ENCODE data around the gene VAV3. TPM values are rescaled to one million over a fixed set of nuclear protein-coding genes. Genes with fewer than 3 reads are reported as not detected.
A peak's percentile ranks its signal among the peaks of the same experiment; 100 is the strongest.

VAV3 gene
- total and polyA plus RNA-seq, 2 experiments from 2014 or later: under 0.01 to 0.24 TPM

GRCh38 chr1:107940017-107940577 lies 24.9 kb downstream of the VAV3 start:
- in situ Hi-C loops (cut with MboI): no loop called here
- DNase-seq: no peak
- no peak overlapping the region for H3K9ac ChIP-seq
- WGBS, 2 experiments (ENCODE audit: low coverage in 1 of 2, low lambda C conversion rate in 2 of 2, missing lambda C conversion rate in 2 of 2): 74 to 75% methylated on average over 5 of the region's 5 CpGs
- H3K36me3 ChIP-seq (ENCODE audit: low read depth): no peaks in the 10 kb centered on the region
- peaks cover 26% of the 10 kb centered on the region for H3K4me1 ChIP-seq (ENCODE audit: insufficient read depth)
- no peak overlapping the region for H3K27ac ChIP-seq
- no peaks in the 10 kb centered on the region for H4K20me1 ChIP-seq (ENCODE audit: insufficient read depth)
- H3K4me2 ChIP-seq (ENCODE audit: unreplicated experiment): no peak overlapping the region
- H3K9me2 ChIP-seq (ENCODE audit: insufficient read depth): no peaks in the 10 kb centered on the region
- H2AFZ ChIP-seq: no peak overlapping the region
- TF ChIP-seq EZH2 (IDR thresholded peaks at IDR 0.05; ENCODE audit: insufficient read depth, poor library complexity, severe bottlenecking): no peak
- no peak for TF ChIP-seq EZH2phosphoT487 (IDR thresholded peaks at IDR 0.05; ENCODE audit: insufficient read depth, low read depth)
- H3K27me3 ChIP-seq (replicated peaks; ENCODE audit: insufficient read depth): no peaks in the 10 kb centered on the region
- H3K9me3 ChIP-seq (ENCODE audit: low read depth): no peaks in the 10 kb centered on the region
- H3F3A ChIP-seq (ENCODE audit: insufficient read depth): peaks cover 22% of the 10 kb centered on the region
- no peaks in the 10 kb centered on the region for H3K79me2 ChIP-seq (ENCODE audit: insufficient read depth)
- H3K4me3 ChIP-seq: no peak overlapping the region

GRCh38 chr1:107939256-107939655 lies 25.7 kb downstream of the VAV3 start:
- DNase-seq: no peak
- WGBS, 2 experiments (ENCODE audit: low coverage in 1 of 2, low lambda C conversion rate in 2 of 2, missing lambda C conversion rate in 2 of 2): 98% methylated on average over 3 of the region's 3 CpGs
- H3F3A ChIP-seq (ENCODE audit: insufficient read depth): peaks cover 30% of the 10 kb centered on the region
- no peak overlapping the region for H3K4me3 ChIP-seq
- H3K9ac ChIP-seq: no peak overlapping the region
- no peaks in the 10 kb centered on the region for H3K9me2 ChIP-seq (ENCODE audit: insufficient read depth)
- H3K9me3 ChIP-seq (ENCODE audit: low read depth): no peaks in the 10 kb centered on the region
- H2AFZ ChIP-seq: no peak overlapping the region
- H3K4me2 ChIP-seq (ENCODE audit: unreplicated experiment): no peak overlapping the region
- no peaks in the 10 kb centered on the region for H4K20me1 ChIP-seq (ENCODE audit: insufficient read depth)
- in situ Hi-C loops (cut with MboI): no loop called here
- H3K4me1 ChIP-seq (ENCODE audit: insufficient read depth): peaks cover 34% of the 10 kb centered on the region
- no peaks in the 10 kb centered on the region for H3K36me3 ChIP-seq (ENCODE audit: low read depth)
- no peaks in the 10 kb centered on the region for H3K27me3 ChIP-seq (replicated peaks; ENCODE audit: insufficient read depth)
- no peaks in the 10 kb centered on the region for H3K79me2 ChIP-seq (ENCODE audit: insufficient read depth)
- TF ChIP-seq EZH2phosphoT487 (IDR thresholded peaks at IDR 0.05; ENCODE audit: insufficient read depth, low read depth): no peak
- no peak for TF ChIP-seq EZH2 (IDR thresholded peaks at IDR 0.05; ENCODE audit: insufficient read depth, poor library complexity, severe bottlenecking)
- H3K27ac ChIP-seq: no peak overlapping the region

DNA sequence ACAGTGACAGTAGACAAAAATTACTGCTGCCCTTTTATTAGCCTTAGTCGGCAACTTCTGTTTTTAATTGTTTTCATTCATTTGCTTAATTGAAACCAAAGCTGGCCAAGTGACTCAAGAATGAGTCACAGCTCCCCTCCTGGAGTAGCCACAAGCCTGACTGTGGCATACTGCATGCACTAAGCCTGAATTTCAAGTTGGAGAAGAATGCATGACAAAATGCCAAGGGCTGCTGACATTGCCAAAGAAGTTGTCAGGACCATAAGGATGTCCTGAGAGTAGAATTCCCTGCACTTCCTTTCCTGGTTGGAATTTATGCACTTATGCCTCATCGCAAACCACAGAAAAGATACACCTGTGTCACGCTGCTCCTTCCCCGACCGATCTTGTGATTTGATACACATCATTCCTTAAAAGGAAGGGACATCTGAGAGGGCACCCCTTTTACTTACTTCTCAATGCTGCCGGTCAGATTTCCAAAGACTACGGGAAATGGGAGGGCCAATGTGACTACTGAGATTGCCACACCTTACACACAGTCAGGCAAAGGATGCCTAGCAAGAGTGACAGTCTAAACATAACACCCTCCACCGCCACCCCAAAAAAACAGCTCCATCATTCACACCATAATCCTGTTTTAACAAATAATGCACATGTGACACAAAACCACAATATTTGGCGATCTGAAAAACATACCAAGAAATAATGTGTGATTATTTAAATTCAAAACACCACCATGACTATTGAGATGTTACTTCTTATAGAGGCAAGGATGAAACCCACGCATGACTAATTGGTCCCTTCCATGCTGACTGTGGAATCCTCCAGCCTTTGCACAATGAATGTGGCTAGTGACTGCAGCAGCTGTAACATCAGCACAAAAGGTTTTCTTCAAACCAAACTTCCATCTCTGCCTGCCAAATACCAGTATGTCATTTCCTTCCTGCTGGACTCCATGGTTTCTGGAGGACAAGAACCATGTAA lies 28.2 kb downstream of the VAV3 start:
- no peak overlapping the region for H2AFZ ChIP-seq
- no peak overlapping the region for H3K9ac ChIP-seq
- no peaks in the 10 kb centered on the region for H3K9me3 ChIP-seq (ENCODE audit: low read depth)
- 11 to 13% methylated on average over 10 of the region's 10 CpGs for WGBS, 2 experiments (ENCODE audit: low coverage in 1 of 2, low lambda C conversion rate in 2 of 2, missing lambda C conversion rate in 2 of 2)
- H3F3A ChIP-seq (ENCODE audit: insufficient read depth): peaks cover 32% of the 10 kb centered on the region
- no peaks in the 10 kb centered on the region for H3K79me2 ChIP-seq (ENCODE audit: insufficient read depth)
- H3K27me3 ChIP-seq (replicated peaks; ENCODE audit: insufficient read depth): no peaks in the 10 kb centered on the region
- peak overlapping the region; percentile 31 for H3K4me3 ChIP-seq
- no peaks in the 10 kb centered on the region for H3K9me2 ChIP-seq (ENCODE audit: insufficient read depth)
- peak overlapping the region; percentile 48 for H3K4me2 ChIP-seq (ENCODE audit: unreplicated experiment)
- in situ Hi-C loops (cut with MboI): no loop called here
- H3K4me1 ChIP-seq (ENCODE audit: insufficient read depth): peaks cover 37% of the 10 kb centered on the region
- TF ChIP-seq EZH2phosphoT487 (IDR thresholded peaks at IDR 0.05; ENCODE audit: insufficient read depth, low read depth) (no peak), EZH2 (IDR thresholded peaks at IDR 0.05; ENCODE audit: insufficient read depth, poor library complexity, severe bottlenecking) (no peak)
- H3K27ac ChIP-seq: peak overlapping the region; percentile 58
- no peaks in the 10 kb centered on the region for H3K36me3 ChIP-seq (ENCODE audit: low read depth)
- peak; percentile 96 for DNase-seq
- H4K20me1 ChIP-seq (ENCODE audit: insufficient read depth): no peaks in the 10 kb centered on the region

- Histone ChIP-seq H3K9me2 (ENCODE audit: insufficient read depth) (no peaks in the 10 kb centered on the region), H3K27me3 (replicated peaks; ENCODE audit: insufficient read depth) (no peaks in the 10 kb centered on the region), H3K4me1 (ENCODE audit: insufficient read depth) (peaks cover 37% of the 10 kb centered on the region), H4K20me1 (ENCODE audit: insufficient read depth) (no peaks in the 10 kb centered on the region), H3F3A (ENCODE audit: insufficient read depth) (peaks cover 32% of the 10 kb centered on the region), H2AFZ (no peak overlapping the region), H3K9ac (no peak overlapping the region), H3K36me3 (ENCODE audit: low read depth) (no peaks in the 10 kb centered on the region), H3K4me2 (ENCODE audit: unreplicated experiment) (peak overlapping the region; percentile 29), H3K79me2 (ENCODE audit: insufficient read depth) (no peaks in the 10 kb centered on the region), H3K4me3 (no peak overlapping the region), H3K27ac (no peak overlapping the region), H3K9me3 (ENCODE audit: low read depth) (no peaks in the 10 kb centered on the region)
- TF ChIP-seq EZH2 (IDR thresholded peaks at IDR 0.05; ENCODE audit: insufficient read depth, poor library complexity, severe bottlenecking) (no peak), EZH2phosphoT487 (IDR thresholded peaks at IDR 0.05; ENCODE audit: insufficient read depth, low read depth) (no peak)
- in situ Hi-C loops (cut with MboI): no loop called here
- DNase-seq: peak; percentile 53
- 45 to 46% methylated on average over 4 of the region's 4 CpGs for WGBS, 2 experiments (ENCODE audit: low coverage in 1 of 2, low lambda C conversion rate in 2 of 2, missing lambda C conversion rate in 2 of 2)
Observed at GRCh38 chr1:107935396-107936064, 29.4 kb downstream of the VAV3 start.
